ENCODE data around the gene FCRLA.

DNA sequence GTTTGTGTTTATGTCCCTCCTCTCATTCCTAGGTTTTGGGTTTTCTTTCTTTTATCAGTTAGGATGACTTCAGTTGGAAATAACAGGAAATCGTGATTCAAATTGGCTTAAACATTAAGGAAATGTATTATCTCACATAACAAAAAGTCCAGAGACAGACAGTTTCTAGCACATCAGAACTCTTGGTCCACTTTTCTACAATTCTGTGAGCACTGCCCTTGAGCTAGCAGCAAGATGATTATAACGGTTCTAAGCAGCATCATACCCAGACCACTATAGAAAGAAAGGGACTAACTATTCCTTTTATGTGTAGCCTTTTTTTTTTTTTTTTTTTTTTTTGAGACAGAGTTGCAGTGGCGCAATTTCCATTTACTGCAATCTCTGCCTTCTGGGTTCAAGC lies 25.1 kb upstream of the FCRLA start:
- TF ChIP-seq, protein P1, sequence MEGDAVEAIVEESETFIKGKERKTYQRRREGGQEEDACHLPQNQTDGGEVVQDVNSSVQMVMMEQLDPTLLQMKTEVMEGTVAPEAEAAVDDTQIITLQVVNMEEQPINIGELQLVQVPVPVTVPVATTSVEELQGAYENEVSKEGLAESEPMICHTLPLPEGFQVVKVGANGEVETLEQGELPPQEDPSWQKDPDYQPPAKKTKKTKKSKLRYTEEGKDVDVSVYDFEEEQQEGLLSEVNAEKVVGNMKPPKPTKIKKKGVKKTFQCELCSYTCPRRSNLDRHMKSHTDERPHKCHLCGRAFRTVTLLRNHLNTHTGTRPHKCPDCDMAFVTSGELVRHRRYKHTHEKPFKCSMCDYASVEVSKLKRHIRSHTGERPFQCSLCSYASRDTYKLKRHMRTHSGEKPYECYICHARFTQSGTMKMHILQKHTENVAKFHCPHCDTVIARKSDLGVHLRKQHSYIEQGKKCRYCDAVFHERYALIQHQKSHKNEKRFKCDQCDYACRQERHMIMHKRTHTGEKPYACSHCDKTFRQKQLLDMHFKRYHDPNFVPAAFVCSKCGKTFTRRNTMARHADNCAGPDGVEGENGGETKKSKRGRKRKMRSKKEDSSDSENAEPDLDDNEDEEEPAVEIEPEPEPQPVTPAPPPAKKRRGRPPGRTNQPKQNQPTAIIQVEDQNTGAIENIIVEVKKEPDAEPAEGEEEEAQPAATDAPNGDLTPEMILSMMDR (IDR thresholded peaks at IDR 0.05; ENCODE audit: low read depth, low read length, poor library complexity, severe bottlenecking), result no peak
- no peak for TF ChIP-seq EZH2phosphoT487 (IDR thresholded peaks at IDR 0.05; ENCODE audit: borderline replicate concordance, low read length)

Measured in DOHH2 (cell line).